ENCODE data around the gene TRIM62. TPM values are rescaled to one million over a fixed set of nuclear protein-coding genes. Genes with fewer than 3 reads are reported as not detected.

The TRIM62 gene
- polyA plus RNA-seq, 1 donor (not counting 4 experiments of a cell fraction or from before 2014, with no cell fraction given), result 2.0 TPM

- dilution Hi-C loops (cut with MboI; ENCODE audit: extremely low pct_ligation_motif_present, low sequenced_read_pairs), result no loop called here
- TF ChIP-seq, protein P1, sequence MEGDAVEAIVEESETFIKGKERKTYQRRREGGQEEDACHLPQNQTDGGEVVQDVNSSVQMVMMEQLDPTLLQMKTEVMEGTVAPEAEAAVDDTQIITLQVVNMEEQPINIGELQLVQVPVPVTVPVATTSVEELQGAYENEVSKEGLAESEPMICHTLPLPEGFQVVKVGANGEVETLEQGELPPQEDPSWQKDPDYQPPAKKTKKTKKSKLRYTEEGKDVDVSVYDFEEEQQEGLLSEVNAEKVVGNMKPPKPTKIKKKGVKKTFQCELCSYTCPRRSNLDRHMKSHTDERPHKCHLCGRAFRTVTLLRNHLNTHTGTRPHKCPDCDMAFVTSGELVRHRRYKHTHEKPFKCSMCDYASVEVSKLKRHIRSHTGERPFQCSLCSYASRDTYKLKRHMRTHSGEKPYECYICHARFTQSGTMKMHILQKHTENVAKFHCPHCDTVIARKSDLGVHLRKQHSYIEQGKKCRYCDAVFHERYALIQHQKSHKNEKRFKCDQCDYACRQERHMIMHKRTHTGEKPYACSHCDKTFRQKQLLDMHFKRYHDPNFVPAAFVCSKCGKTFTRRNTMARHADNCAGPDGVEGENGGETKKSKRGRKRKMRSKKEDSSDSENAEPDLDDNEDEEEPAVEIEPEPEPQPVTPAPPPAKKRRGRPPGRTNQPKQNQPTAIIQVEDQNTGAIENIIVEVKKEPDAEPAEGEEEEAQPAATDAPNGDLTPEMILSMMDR (optimal IDR thresholded peaks at IDR 0.05 in 1 of 3, IDR thresholded peaks at IDR 0.05 in 1 of 3, conservative IDR thresholded peaks at IDR 0.05 in 1 of 3; ENCODE audit: extremely low read depth in 1 of 3, insufficient read depth in 2 of 3, low read length in 3 of 3), result no peak
- TF ChIP-seq EZH2 (IDR thresholded peaks at IDR 0.05; ENCODE audit: low read length), result no peak
- Histone ChIP-seq H3K9me3 (ENCODE audit: control insufficient read depth, low read depth, low read length) (no peaks in the 10 kb centered on the region), H3K36me3 (ENCODE audit: control insufficient read depth in 2 of 2, extremely low read depth in 1 of 2, insufficient read depth in 2 of 2, low read length in 2 of 2) (no peaks in the 10 kb centered on the region), H3K4me2 (ENCODE audit: control insufficient read depth, extremely low read depth, insufficient read depth, low read depth, low read length) (no peak overlapping the region), H3K79me2 (ENCODE audit: control insufficient read depth, insufficient read depth, low read length) (no peaks in the 10 kb centered on the region), H4K20me1 (ENCODE audit: control insufficient read depth, extremely low read depth, insufficient read depth, low read length) (no peaks in the 10 kb centered on the region), H2AFZ (ENCODE audit: control insufficient read depth, low read length) (no peak overlapping the region), H3K27ac (ENCODE audit: control insufficient read depth, insufficient read depth, low read length) (no peak overlapping the region), H3K4me1 (ENCODE audit: control insufficient read depth, extremely low read depth, insufficient read depth, low read length) (no peaks in the 10 kb centered on the region), H3K9ac (ENCODE audit: control insufficient read depth, extremely low read depth, insufficient read depth, low read length) (no peak overlapping the region), H3K27me3 (ENCODE audit: control insufficient read depth, extremely low read depth, insufficient read depth, low read length) (no peaks in the 10 kb centered on the region), H3K4me3 (ENCODE audit: control insufficient read depth in 2 of 3, extremely low read depth in 1 of 3, insufficient read depth in 2 of 3, low read depth in 1 of 3, low read length in 3 of 3) (no peak overlapping the region), H3K9me1 (ENCODE audit: control insufficient read depth, extremely low read depth, insufficient read depth, low read length) (no peaks in the 10 kb centered on the region)
- FAIRE-seq (no peak), DNase-seq (ENCODE audit: low read depth, low spot score) (no peak)
Observed at GRCh38 chr1:33206340-33206739, 24.5 kb upstream of the TRIM62 start.

DNA sequence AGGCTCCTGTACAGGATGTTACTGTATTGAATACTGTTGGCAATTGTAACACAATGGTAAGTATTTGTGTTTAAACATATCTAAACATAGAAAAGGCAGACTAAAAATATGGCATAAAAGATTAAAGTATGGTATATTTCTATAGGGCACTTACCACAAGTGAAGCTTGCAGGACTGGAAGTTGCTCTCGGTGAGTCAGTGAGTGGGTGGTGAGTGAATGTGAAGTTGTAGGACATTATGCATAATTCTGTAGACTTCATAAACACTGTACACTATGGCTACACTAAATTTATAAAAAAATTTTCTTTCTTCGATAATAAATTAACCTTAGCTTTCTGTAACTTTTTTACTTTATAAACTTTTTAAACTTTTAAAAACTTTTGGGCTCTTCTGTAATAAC, 13.7 kb upstream of the TRIM62 start:
- Histone ChIP-seq H3K9ac (ENCODE audit: control insufficient read depth, extremely low read depth, insufficient read depth, low read length) (no peak overlapping the region), H4K20me1 (ENCODE audit: control insufficient read depth, extremely low read depth, insufficient read depth, low read length) (no peaks in the 10 kb centered on the region), H3K9me3 (ENCODE audit: control insufficient read depth, low read depth, low read length) (no peaks in the 10 kb centered on the region), H2AFZ (ENCODE audit: control insufficient read depth, low read length) (no peak overlapping the region), H3K36me3 (ENCODE audit: control insufficient read depth in 2 of 2, extremely low read depth in 1 of 2, insufficient read depth in 2 of 2, low read length in 2 of 2) (no peaks in the 10 kb centered on the region), H3K4me1 (ENCODE audit: control insufficient read depth, extremely low read depth, insufficient read depth, low read length) (peaks cover 9% of the 10 kb centered on the region), H3K27me3 (ENCODE audit: control insufficient read depth, extremely low read depth, insufficient read depth, low read length) (no peaks in the 10 kb centered on the region), H3K79me2 (ENCODE audit: control insufficient read depth, insufficient read depth, low read length) (no peaks in the 10 kb centered on the region), H3K4me2 (ENCODE audit: control insufficient read depth, extremely low read depth, insufficient read depth, low read depth, low read length) (no peak overlapping the region), H3K9me1 (ENCODE audit: control insufficient read depth, extremely low read depth, insufficient read depth, low read length) (no peaks in the 10 kb centered on the region), H3K27ac (ENCODE audit: control insufficient read depth, insufficient read depth, low read length) (no peak overlapping the region), H3K4me3 (ENCODE audit: control insufficient read depth in 2 of 3, extremely low read depth in 1 of 3, insufficient read depth in 2 of 3, low read depth in 1 of 3, low read length in 3 of 3) (no peak overlapping the region)
- FAIRE-seq (no peak), DNase-seq (ENCODE audit: low read depth, low spot score) (no peak)
- TF ChIP-seq, protein P1 (optimal IDR thresholded peaks at IDR 0.05 in 1 of 3, IDR thresholded peaks at IDR 0.05 in 1 of 3, conservative IDR thresholded peaks at IDR 0.05 in 1 of 3; ENCODE audit: extremely low read depth in 1 of 3, insufficient read depth in 2 of 3, low read length in 3 of 3), result no peak
- TF ChIP-seq EZH2 (IDR thresholded peaks at IDR 0.05; ENCODE audit: low read length), result no peak
- dilution Hi-C loops (cut with MboI; ENCODE audit: extremely low pct_ligation_motif_present, low sequenced_read_pairs), result no loop called here
